Measurements from ENCODE around the gene PDE7B. TPM values are rescaled to one million over a fixed set of nuclear protein-coding genes. Genes with fewer than 3 reads are reported as not detected.

The PDE7B gene
- total RNA-seq, 1 experiment from 2014 or later: not detected

DNA sequence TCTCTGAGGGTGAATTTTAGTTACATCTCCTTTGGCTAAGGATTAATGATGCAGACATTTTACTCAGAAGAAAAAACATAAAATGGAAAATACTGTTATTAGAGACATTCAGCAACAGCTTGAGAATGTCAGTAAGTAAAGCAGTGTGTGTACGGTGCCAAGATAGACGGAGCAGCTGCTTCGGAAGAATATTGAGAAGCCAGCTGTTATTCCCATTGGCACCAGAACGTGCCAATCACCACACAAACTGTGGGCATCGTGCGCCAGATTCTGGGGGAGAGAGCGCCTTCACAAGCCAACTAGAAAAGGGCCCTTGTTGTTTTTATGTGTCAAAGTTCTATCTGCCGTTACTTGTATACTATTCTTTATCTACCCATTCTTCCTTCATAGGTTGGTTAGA is 235.2 kb downstream of the PDE7B start:
- Histone ChIP-seq H3K27ac (ENCODE audit: low read length) (peak overlapping the region; percentile 67), H3K9me3 (ENCODE audit: low read length) (no peaks in the 10 kb centered on the region), H3K4me2 (ENCODE audit: low read length) (no peak overlapping the region), H4K20me1 (ENCODE audit: low read length) (no peaks in the 10 kb centered on the region), H3F3A (ENCODE audit: low read length, unreplicated experiment) (no peaks in the 10 kb centered on the region), H3K36me3 (ENCODE audit: low read depth, low read length) (no peaks in the 10 kb centered on the region), H3K9me2 (replicated peaks; ENCODE audit: low read length) (no peaks in the 10 kb centered on the region), H3K9ac (ENCODE audit: low read length) (no peak overlapping the region), H2AFZ (ENCODE audit: low read length) (no peak overlapping the region), H3K27me3 (ENCODE audit: low read length) (no peaks in the 10 kb centered on the region), H3K79me2 (ENCODE audit: low read length) (no peaks in the 10 kb centered on the region), H3K4me3 (ENCODE audit: low read length) (no peak overlapping the region), H3K4me1 (ENCODE audit: insufficient read depth, low read length) (peaks cover 51% of the 10 kb centered on the region)
- ChIA-PET POLR2A (ENCODE audit: unreplicated experiment) (no interaction called here), CTCF (no interaction called here)
- intact Hi-C loops (cut with micrococcal nuclease): loop anchor here (5.0 kb wide), 1 partner anchor 36 kb away; no protein-coding TSS in a partner anchor
- BruUV-seq (replicated peaks): no TSS peak
- DNase-seq (no peak), ATAC-seq (no peak)
- TF ChIP-seq, protein P1, sequence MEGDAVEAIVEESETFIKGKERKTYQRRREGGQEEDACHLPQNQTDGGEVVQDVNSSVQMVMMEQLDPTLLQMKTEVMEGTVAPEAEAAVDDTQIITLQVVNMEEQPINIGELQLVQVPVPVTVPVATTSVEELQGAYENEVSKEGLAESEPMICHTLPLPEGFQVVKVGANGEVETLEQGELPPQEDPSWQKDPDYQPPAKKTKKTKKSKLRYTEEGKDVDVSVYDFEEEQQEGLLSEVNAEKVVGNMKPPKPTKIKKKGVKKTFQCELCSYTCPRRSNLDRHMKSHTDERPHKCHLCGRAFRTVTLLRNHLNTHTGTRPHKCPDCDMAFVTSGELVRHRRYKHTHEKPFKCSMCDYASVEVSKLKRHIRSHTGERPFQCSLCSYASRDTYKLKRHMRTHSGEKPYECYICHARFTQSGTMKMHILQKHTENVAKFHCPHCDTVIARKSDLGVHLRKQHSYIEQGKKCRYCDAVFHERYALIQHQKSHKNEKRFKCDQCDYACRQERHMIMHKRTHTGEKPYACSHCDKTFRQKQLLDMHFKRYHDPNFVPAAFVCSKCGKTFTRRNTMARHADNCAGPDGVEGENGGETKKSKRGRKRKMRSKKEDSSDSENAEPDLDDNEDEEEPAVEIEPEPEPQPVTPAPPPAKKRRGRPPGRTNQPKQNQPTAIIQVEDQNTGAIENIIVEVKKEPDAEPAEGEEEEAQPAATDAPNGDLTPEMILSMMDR (conservative IDR thresholded peaks at IDR 0.05; ENCODE audit: low read depth, low read length): no peak
- TF ChIP-seq EZH2 (IDR thresholded peaks at IDR 0.05; ENCODE audit: low read length, unreplicated experiment) (no peak), EZH2phosphoT487 (IDR thresholded peaks at IDR 0.05; ENCODE audit: borderline replicate concordance, low read length) (no peak)

GRCh38 chr6:136087986-136088385 is 236.5 kb downstream of the PDE7B start:
- H3K4me2 ChIP-seq (ENCODE audit: low read length): no peak overlapping the region
- H3K9ac ChIP-seq (ENCODE audit: low read length): no peak overlapping the region
- peaks cover 51% of the 10 kb centered on the region for H3K4me1 ChIP-seq (ENCODE audit: insufficient read depth, low read length)
- no peaks in the 10 kb centered on the region for H3K27me3 ChIP-seq (ENCODE audit: low read length)
- no peaks in the 10 kb centered on the region for H3K9me2 ChIP-seq (replicated peaks; ENCODE audit: low read length)
- POLR2A ChIA-PET (ENCODE audit: unreplicated experiment): no interaction called here
- no peak overlapping the region for H2AFZ ChIP-seq (ENCODE audit: low read length)
- H3F3A ChIP-seq (ENCODE audit: low read length, unreplicated experiment): no peaks in the 10 kb centered on the region
- no peaks in the 10 kb centered on the region for H3K36me3 ChIP-seq (ENCODE audit: low read depth, low read length)
- no peak for DNase-seq
- H3K79me2 ChIP-seq (ENCODE audit: low read length): no peaks in the 10 kb centered on the region
- CTCF ChIA-PET: no interaction called here
- no peaks in the 10 kb centered on the region for H3K9me3 ChIP-seq (ENCODE audit: low read length)
- TF ChIP-seq, protein P1 (conservative IDR thresholded peaks at IDR 0.05; ENCODE audit: low read depth, low read length): no peak
- TF ChIP-seq EZH2 (IDR thresholded peaks at IDR 0.05; ENCODE audit: low read length, unreplicated experiment): no peak
- H3K27ac ChIP-seq (ENCODE audit: low read length): no peak overlapping the region
- intact Hi-C loops (cut with micrococcal nuclease): loop anchor here (5.0 kb wide), 1 partner anchor 34 kb away; no protein-coding TSS in a partner anchor
- no peaks in the 10 kb centered on the region for H4K20me1 ChIP-seq (ENCODE audit: low read length)
- ATAC-seq: no peak
- no peak overlapping the region for H3K4me3 ChIP-seq (ENCODE audit: low read length)
- no TSS peak for BruUV-seq (replicated peaks)

DNA sequence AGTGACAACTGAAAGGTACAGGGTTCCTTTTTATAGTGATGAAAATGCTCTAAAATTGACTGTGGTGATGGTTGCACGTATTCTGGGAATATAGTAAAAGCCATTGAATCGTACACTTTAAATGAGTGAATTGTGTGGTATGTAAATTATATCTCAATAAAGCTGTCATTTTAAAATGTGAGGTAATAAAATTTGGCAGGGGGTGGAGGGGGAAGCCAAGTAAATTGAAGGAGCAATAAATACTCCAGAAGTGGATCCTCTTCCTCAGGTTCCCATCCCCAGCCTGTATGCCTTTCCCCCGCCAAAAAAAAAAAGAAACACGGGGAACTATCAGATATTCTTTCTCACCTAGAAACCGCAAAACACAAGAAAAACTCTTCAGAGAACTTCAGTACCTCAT is 237.2 kb downstream of the PDE7B start:
- Histone ChIP-seq H4K20me1 (ENCODE audit: low read length) (no peaks in the 10 kb centered on the region), H3K9me3 (ENCODE audit: low read length) (no peaks in the 10 kb centered on the region), H3K27ac (ENCODE audit: low read length) (no peak overlapping the region), H3K4me2 (ENCODE audit: low read length) (no peak overlapping the region), H3F3A (ENCODE audit: low read length, unreplicated experiment) (no peaks in the 10 kb centered on the region), H3K9me2 (replicated peaks; ENCODE audit: low read length) (no peaks in the 10 kb centered on the region), H3K79me2 (ENCODE audit: low read length) (no peaks in the 10 kb centered on the region), H3K9ac (ENCODE audit: low read length) (no peak overlapping the region), H3K4me1 (ENCODE audit: insufficient read depth, low read length) (peaks cover 47% of the 10 kb centered on the region), H3K36me3 (ENCODE audit: low read depth, low read length) (no peaks in the 10 kb centered on the region), H3K27me3 (ENCODE audit: low read length) (no peaks in the 10 kb centered on the region), H3K4me3 (ENCODE audit: low read length) (no peak overlapping the region), H2AFZ (ENCODE audit: low read length) (no peak overlapping the region)
- intact Hi-C loops (cut with micrococcal nuclease): loop anchor here (5.0 kb wide), 1 partner anchor 34 kb away; no protein-coding TSS in a partner anchor
- TF ChIP-seq, protein P1 (conservative IDR thresholded peaks at IDR 0.05; ENCODE audit: low read depth, low read length): no peak
- no peak for TF ChIP-seq EZH2phosphoT487 (IDR thresholded peaks at IDR 0.05; ENCODE audit: borderline replicate concordance, low read length)
- no peak for TF ChIP-seq EZH2 (IDR thresholded peaks at IDR 0.05; ENCODE audit: low read length, unreplicated experiment)
- DNase-seq (no peak), ATAC-seq (no peak)
- BruUV-seq (replicated peaks): no TSS peak
- ChIA-PET POLR2A (ENCODE audit: unreplicated experiment) (no interaction called here), CTCF (no interaction called here)
